HG02870 (cell line): ENCODE results near the gene BIN1.
A peak's percentile ranks its signal among the peaks of the same experiment; 100 is the strongest.

Experiments used
- ATAC-seq: cut with Tn5 transposase; IDR thresholded peaks from one replicate; pipeline ENCODE4 v1.9.1; 2021; ENCODE audit warnings: mild to moderate bottlenecking, moderate library complexity; ENCODE audit not compliant: unreplicated experiment

Gene BIN1

GRCh38 chr2:127060264-127060945, 46.5 kb downstream of the BIN1 start:
- no peak for ATAC-seq

GRCh38 chr2:127059559-127059958, 47.4 kb downstream of the BIN1 start:
- ATAC-seq: no peak

DNA sequence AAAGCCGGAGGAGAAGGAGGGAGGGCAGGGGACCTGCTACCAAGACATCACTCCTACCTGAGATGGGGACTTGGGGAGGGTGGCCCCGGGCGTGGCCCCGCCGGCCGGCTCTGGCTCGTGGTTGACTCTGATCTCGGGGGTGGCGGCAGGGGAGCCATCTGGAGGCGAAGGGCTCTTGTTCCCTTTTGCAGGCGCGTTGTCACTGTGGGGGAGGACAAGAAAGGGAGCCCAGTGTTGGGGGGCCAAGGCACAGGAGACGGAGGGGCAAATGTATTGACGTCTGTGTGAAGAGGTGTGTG, 48.1 kb downstream of the BIN1 start:
- no peak for ATAC-seq

GRCh38 chr2:127058246-127058953, 48.6 kb downstream of the BIN1 start:
- no peak for ATAC-seq

- ATAC-seq: no peak
Observed at GRCh38 chr2:127057371-127058245, 49.3 kb downstream of the BIN1 start.

DNA sequence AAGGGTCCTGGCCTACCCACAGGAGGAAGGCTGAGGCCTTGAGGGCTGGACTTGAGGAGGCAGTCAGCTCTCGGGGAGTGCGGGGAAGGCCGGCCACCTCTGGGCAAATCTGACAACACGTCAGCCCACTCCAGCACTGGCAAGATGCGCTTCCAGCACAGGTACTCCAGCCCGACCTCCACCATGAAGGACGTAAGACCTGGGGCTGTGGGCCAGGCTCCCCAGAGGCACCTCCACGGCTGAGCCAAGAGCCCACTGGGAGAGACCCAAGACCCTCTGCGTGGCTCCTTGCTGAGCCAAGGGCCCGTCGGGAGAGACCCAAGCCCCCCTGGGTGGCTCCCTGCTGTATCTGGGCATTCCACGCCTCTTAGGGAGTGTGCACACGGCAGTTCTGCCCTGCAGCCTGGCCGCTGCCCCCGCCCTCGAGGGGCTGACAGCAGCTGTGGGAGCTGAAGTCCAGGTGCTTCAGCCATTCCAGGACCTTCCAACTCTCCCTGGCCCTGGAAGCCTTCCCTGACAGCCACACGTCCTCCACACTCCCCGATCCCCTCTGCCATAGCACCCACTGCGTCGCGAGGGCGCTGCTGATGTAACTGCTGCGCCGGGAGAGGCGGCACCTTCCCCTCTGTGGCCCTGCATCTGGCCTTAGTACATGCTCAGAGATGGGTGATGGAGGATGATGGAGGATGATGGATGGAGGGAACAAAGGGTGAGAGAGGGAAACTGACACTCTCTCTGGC, 50.2 kb downstream of the BIN1 start:
- ATAC-seq: no peak

- no peak for ATAC-seq
Observed at GRCh38 chr2:127056086-127056485, 50.9 kb downstream of the BIN1 start.

DNA sequence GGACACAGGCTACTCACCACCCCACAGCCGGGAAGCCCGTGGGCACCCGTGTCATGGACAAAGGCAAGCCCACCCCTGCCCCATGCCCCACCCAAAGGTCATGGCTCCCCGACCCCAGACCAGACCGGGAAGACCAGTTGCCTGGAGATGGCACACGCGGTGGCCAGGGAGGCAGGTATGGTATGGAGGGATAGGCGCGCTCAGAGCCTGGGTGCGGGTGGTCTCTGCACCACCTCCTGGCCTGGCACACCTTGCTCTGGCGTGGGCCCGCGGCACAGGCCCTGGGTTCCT, 51.2 kb downstream of the BIN1 start:
- no peak for ATAC-seq

DNA sequence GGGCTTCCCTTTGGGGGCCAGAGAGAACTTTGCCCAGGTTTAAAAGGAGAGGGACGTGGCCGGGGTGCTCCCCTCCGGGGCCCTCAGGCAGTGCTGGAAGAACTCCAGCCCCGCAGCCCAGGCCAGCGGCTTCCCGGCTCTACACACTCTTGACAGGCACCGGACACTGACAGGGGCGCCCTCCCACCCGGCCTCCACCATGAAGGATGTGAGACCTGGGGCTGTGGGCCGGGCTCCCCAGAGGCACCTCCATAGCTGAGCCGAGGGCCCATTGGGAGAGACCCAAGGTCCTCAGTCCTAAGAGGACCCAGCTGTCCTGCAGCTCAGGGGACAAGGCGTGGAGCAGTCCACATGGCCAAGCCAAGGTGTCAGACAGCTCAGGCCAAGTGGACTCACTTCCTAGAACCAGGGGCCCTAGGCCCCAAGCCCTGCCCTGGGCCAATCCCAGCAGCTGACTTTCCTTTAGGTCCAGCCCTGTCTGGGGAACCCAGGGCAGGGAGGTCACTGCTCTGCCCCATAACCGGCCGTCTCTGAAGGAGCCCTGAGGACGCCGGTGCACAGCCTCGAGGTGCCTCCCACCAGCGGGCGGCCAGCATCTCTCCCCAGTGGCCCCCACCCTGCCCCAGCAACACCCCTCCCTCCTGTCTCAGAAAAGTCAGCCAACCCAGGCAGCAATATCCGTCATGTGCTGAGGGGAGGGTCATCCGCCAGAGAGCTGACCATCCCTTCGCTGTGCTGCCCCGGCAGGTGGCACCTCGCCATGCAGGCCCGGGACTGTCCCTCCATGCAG, 51.8 kb downstream of the BIN1 start:
- ATAC-seq: no peak

- no peak for ATAC-seq
Observed at GRCh38 chr2:127054604-127054930, 52.4 kb downstream of the BIN1 start.

DNA sequence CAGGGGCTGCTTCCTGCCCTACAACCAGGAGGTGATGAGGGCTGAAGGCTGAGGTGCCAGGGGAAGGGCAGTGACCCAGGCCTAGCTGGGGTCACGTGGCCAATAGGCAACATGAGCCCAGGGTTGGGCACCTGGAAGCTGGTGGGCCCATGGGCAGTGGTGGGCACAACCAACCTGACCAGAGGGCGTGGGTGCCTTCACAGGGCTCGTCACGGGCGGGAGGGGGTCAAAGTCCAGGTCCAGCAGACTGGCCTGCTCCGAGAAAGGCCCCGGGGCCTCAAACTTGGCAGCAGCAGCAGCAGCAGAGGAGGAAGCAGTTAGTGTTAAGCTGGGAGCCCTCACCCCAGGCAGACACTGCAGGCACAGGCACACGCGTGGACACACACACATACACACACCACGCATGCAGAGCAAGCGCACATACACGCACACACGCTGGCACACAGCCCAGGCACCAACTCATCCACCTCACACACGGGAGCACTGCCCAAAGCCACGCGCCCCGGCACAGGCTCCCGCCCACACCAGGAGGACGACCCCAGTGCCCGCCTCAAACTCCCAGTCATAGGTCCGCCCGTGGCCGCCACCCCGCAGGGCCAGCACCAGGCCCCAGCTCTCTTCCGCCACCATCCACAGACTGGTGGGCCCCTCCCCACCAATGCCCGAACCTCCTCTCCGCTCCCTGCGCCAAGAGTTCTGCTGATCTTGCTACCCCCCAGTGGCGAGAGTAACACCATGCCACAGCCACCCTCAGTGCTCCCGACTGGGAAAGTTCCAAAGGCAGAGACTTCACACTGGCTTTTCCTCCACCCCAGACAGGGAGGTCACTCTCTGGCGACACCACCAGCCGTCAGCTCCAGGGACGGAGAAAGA, 53.0 kb downstream of the BIN1 start:
- no peak for ATAC-seq

DNA sequence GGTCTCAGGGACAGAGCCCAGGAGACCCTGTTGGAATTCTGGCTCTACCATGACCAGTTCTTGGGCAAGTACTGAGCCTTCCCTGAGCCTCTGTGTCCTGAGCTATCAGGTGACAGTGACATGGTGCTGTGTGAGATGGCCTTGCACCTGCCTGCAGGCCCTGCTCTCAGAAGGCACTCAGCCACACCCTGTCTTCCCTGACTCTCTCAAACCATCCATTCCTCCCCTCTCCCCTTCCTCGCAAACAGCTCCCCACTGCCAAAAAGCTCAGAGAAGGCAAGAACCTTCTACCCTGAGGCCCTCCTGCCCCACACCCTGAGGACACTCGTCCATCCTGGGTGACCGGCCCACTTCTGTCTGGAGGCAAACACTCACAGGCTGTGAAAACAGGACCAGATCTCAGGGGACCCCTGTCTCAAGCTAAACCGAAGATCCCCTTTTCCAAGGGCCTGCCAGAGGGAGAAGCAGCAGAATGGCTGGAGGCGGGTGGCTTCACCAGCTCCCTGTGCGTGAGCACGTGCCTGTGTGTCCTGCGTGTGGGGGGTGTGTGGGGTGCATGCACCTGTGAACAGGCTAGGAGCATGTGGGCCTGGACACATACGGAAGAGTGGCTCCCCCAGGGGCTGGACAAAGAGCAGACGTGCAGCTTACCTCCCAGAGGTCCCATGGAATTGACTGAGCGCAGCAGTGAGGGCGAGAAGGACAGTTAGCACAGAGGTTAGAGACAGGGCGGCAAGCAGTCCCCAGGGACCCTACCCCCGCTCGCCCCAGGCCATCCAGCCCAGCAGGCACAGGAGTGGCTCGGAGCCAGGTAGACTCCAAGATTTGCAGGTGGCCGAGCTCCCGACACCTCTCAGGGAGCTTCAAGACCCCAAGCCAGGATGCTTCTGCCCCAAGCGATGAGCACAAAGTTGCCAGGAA, 53.9 kb downstream of the BIN1 start:
- ATAC-seq: no peak

DNA sequence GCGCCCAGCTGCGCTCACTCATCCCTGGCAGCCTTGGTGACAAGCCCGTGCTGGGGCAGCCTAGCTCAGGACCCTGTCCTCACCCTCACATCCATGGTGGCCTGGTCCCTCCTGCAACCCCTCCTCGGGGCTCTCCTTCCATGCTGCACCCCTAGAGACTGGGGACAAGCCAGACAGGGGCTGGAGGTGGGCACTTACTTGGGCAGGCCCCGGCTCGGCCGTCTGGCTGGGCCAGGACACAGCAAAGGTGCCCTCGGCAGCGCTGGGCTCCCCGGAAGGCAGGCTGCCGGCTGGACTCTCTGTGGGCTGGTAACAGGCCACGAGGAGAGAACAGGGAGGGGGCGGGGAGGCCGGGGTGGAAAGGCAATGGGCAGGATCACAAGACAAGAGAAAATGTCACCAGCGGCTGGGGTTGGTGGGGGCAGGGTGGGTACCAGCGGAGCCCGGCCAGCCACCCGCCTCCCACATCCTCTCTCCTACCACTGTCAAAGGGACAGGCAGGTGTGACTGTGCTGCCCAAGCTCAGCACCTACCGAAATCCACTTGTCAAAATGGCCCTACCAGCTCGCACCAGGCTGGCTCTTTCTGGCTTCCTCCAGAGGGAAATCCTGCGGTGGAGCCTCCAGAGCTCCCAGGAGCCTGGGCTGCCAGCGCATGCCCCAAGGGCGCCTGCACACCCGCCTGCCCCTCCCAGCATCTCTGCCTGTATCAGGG, 54.7 kb downstream of the BIN1 start:
- no peak for ATAC-seq

DNA sequence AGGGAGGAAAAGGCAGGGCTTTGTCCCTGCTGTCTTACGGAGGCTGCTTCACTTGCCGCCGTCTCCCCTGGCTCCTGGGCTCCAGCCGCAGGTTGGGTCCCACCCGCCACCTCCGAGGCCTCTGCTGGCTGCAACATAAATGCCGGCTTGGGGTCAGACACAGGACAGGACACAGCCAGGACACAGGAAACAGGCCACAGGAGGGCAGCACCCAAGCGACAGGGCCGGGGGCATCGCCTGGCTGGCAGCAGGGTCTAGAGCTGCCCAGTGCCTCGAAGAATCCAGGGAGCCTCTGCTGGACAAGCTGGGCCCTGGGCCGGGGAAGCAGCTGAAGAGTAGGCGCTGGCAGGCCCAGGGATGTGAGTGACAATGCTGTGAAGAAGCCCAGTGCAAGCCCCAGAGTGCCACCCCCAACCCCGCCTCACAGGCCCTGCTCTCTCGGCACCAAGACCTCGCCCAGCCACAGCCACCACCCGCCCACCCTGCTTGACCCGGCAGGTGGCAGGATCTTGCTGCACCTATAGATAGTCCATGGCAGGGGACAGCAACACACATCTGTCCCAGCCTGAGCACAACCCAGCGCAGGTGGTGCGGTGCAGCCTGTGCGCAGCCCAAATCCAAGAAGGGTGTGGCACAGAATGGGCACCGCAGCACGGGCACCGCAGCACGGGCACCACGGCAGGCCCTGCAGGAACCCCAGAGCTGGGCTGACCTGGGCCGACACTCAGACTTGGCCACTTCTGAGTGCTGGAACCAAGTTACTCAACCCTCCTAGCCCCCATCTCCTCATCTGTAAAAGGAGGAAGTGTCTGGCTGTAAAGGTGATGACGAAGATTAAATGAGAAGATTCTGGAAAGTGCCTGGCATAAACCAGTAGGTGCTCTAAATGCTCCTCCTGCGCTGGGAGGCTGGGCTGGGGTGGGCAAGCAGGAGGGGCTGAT, 55.6 kb downstream of the BIN1 start:
- ATAC-seq: no peak

DNA sequence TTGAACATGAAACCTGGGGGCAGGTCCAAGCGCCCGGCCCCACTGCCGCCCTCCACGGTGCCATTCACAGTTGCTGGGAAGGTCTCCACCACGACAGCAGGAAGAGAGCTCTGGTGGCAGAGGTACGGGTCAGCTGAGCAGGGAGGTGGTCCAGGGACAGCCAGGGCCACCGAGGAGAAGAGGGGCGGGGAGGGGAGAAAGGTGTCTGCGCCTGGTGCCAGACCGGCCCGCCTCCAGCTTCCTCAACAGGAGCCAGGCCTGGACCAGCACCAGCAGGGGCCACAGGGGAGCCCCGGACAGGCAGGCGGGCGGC, 56.2 kb downstream of the BIN1 start:
- ATAC-seq: no peak

DNA sequence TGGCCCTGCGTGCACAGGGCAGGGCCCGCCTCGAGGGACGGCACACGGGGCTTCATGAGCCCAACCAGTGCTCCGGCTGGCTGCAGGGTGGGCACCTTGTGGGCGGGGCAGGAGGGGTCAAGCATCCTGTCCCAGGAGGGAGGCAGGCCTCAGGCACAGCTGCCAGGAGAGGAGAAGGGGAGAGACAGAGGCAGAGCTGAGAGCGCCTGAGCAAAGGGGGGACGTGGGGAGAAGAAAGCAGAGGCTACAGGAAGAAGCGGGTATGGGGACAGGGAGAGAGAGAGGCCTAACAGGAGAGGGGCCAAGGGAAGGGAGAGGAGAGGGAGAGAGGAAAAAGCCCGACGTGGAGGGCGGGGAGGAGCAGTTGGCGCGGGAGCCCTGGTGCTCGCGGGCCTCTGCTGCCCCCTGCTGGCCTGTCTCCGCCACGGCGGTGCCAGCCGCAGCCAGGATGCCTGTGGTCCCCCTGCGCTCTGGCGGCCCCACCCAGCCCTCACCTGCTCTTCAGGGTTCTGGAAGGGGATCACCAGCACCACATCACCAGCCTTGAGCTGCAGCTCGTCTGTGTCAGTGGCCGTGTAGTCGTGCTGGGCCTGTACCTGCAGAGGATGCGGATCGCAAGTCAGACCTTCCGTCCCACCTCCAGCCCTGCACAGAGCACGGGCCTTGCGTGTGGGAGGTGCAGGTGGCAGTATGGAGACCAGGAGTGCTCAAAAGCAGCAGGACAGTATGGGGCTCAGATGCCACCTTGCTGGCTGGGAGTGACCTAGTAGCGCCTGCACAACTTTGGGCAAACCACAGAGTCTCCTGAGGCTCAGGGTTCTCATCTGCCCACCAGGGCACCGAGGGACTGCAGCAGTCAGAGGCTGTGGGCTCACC, 56.8 kb downstream of the BIN1 start:
- ATAC-seq: peak; percentile 68
